ENCODE data around the gene AMMECR1L.
"Not testable (repeated sequence)": the region's sequence is repeated elsewhere in the genome, so short reads cannot be mapped to it uniquely, and the experiment has no call there.

The AMMECR1L gene

GRCh38 chr2:127886593-127886935 is 808 bp upstream of the AMMECR1L start:
- not testable (repeated sequence) for DNase-seq

GRCh38 chr2:127884861-127885740 is 655 bp downstream of the AMMECR1L start:
- DNase-seq = peak; percentile 41

- no peak for DNase-seq
Observed at GRCh38 chr2:127884436-127884835, 1.3 kb downstream of the AMMECR1L start.

GRCh38 chr2:127879899-127880298 is 5.9 kb downstream of the AMMECR1L start:
- DNase-seq = no peak

GRCh38 chr2:127877626-127878025 is 8.1 kb downstream of the AMMECR1L start:
- no peak for DNase-seq

- no peak for DNase-seq
Observed at GRCh38 chr2:127877136-127877535, 8.6 kb downstream of the AMMECR1L start.

GRCh38 chr2:127874378-127875269 is 11.1 kb downstream of the AMMECR1L start:
- peak; percentile 8 for DNase-seq

GRCh38 chr2:127873707-127874303 is 12.0 kb downstream of the AMMECR1L start:
- DNase-seq = no peak

GRCh38 chr2:127872354-127872753 is 13.4 kb downstream of the AMMECR1L start:
- no peak for DNase-seq

GRCh38 chr2:127865926-127866325 is 19.8 kb downstream of the AMMECR1L start:
- DNase-seq = no peak

- no peak for DNase-seq
Observed at GRCh38 chr2:127864877-127865276, 20.9 kb downstream of the AMMECR1L start.

- no peak for DNase-seq
Observed at GRCh38 chr2:127862228-127862627, 23.5 kb downstream of the AMMECR1L start.

- no peak for DNase-seq
Observed at GRCh38 chr2:127860130-127860529, 25.6 kb downstream of the AMMECR1L start.

GRCh38 chr2:127859712-127860085 is 26.1 kb downstream of the AMMECR1L start:
- peak; percentile 64 for DNase-seq

- peak; percentile 16 for DNase-seq
Observed at GRCh38 chr2:127857265-127857808, 28.4 kb downstream of the AMMECR1L start.

- no peak for DNase-seq
Observed at GRCh38 chr2:127853671-127854070, 32.1 kb downstream of the AMMECR1L start.

- DNase-seq = no peak
Observed at GRCh38 chr2:127852388-127852787, 33.4 kb downstream of the AMMECR1L start.

- DNase-seq = no peak
Observed at GRCh38 chr2:127847931-127848330, 37.8 kb downstream of the AMMECR1L start.

- DNase-seq = no peak
Observed at GRCh38 chr2:127844973-127845372, 40.8 kb downstream of the AMMECR1L start.

- no peak for DNase-seq
Observed at GRCh38 chr2:127843677-127844076, 42.1 kb downstream of the AMMECR1L start.

- DNase-seq = no peak
Observed at GRCh38 chr2:127841466-127842178, 44.1 kb downstream of the AMMECR1L start.

- DNase-seq = no peak
Observed at GRCh38 chr2:127840893-127841292, 44.9 kb downstream of the AMMECR1L start.

All from activated naive CD4-positive, alpha-beta T cell treated with Interleukin-2 at 50 U/mL for 16 hours (primary cell).